Epithelial cell of umbilical artery (primary cell): ENCODE measurements around the gene GXYLT1. TPM values are rescaled to one million over a fixed set of nuclear protein-coding genes. Genes with fewer than 3 reads are reported as not detected.

Source experiments
- total RNA-seq: library from RNA; depleted of rRNA; stranded (reverse); fragments of >200 nt; gene quantifications from 2 replicates; pipeline ENCODE4 v1.2.3, GENCODE V29; 2014

Gene GXYLT1, protein sequence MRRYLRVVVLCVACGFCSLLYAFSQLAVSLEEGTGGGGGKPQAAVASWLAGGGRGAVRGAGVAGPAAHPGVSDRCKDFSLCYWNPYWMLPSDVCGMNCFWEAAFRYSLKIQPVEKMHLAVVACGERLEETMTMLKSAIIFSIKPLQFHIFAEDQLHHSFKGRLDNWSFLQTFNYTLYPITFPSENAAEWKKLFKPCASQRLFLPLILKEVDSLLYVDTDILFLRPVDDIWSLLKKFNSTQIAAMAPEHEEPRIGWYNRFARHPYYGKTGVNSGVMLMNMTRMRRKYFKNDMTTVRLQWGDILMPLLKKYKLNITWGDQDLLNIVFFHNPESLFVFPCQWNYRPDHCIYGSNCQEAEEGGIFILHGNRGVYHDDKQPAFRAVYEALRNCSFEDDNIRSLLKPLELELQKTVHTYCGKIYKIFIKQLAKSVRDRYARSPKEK
- 18.5 and 26.3 TPM in 2 replicates for total RNA-seq

DNA sequence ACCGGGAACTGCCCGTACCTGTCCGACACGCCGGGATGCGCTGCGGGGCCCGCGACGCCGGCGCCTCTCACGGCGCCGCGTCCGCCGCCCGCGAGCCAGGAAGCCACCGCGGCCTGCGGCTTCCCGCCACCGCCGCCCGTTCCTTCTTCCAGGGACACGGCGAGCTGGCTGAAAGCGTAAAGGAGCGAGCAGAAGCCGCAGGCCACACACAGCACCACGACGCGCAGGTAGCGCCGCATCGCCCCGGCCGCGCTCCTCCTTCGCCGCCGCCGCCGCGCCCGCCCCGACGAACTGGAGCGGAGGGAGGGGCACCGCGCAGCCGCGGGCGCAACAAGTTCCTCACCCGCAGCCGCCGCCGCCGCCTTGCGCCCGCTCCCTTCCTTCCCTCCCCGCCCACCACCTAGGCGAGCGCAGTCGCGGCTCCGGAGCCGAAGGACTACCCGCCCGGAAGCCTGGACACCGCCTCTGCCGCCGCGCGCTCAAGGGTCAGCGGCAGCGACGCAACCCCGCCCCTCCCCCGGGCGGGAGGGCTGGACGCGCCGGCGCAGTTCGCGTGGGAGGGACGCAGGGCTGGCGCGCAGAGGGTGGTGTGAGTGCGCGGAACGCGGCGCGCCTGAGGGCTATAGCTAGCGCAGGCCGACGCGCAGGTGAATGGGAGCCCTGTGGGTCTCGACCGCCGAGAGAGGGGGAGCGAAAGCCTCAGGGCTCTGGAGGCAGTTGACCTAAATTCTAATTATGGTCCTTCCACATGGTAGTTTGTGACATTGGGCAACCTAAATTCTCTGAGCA is at the start of gene GXYLT1:
Gene GXYLT1, minus strand, starts transcription at position 467 of the 789 bp plus-strand sequence. Its CDS starts 228 bp downstream, at position 239.

Other genes starting within 250 kb of the GXYLT1 start
- gene YAF2, start 93.4 kb upstream of the GXYLT1 start, total RNA-seq: 14.6 and 17.9 TPM in 2 replicates
- 23.1 and 27.7 TPM in 2 replicates for gene ZCRB1, start 181.2 kb upstream of the GXYLT1 start, total RNA-seq
- 76.0 and 95.3 TPM in 2 replicates for gene PPHLN1, start 181.3 kb upstream of the GXYLT1 start, total RNA-seq